GM21528 (cell line): ENCODE measurements around the gene SMCO2.
"Not testable (repeated sequence)": the region's sequence is repeated elsewhere in the genome, so short reads cannot be mapped to it uniquely, and the experiment has no call there.

Experiments used
- ATAC-seq: cut with Tn5 transposase; IDR thresholded peaks from one replicate; pipeline ENCODE4 v1.9.1; 2021; ENCODE audit warnings: mild to moderate bottlenecking, moderate library complexity; ENCODE audit not compliant: unreplicated experiment, low FRiP score

SMCO2 gene

DNA sequence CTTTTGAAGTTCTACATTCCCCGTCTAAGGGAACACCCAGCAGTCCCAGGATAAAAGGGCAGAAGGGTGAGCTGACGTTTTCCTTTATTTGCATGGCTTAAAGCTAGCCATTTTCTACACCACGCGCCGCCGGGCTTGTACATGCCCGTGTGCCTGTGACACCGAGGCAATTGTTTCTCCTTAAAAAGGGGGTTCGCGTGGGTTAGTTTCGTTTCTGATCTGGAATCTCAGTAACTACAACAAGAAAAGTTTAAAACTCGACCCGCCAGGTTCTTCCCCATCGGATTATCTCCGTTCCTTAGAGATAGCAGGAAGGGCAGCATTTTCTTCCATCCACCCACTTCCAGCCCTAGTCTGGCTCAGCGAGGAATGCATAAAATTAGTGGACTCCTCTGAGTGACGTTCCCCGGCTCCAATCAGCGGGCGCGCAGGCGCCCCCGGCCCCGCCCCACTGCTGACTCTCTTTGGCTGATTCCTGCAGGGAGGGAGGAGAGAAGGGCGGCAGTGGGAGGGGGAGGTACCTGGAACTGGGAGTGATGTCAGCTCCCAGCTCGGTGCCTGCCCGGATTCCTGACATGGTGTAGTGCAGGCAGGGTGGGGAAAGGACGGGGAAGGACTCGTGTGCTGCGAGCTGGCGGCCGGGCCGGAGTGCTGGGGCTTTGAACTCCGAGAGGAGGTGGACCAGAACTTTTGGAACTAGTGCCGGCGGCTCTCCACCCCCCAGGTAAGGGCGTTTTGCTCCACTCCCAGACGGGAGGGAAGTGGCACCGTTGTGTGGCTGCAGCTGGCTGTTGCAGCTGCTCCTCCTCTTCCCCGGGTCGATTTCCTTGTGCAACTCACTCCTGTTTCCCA is 77.3 kb downstream of the SMCO2 start, which contains the start of gene PPFIBP1:
PPFIBP1 (plus strand) TSS at position 565 of the 852 bp plus-strand sequence. CDS start 109,191 bp downstream, outside the sequence.
- ATAC-seq = peak; percentile 97

DNA sequence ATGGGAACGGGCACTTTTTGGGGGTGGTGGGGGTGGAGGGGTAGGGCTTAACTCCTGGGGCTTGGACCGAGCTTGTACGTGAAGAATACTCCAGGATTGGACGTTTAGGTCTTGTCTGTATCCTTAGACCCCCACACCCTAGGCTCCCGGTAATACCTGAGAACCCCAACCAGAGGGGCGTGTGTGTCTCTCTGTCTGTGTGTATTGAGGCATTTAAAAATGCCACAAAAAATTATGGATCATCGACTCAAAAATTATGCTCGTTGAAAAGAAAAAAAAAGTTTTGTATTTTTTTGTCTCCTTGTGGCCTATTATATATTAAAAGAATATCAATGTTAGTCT is 77.9 kb downstream of the SMCO2 start:
- ATAC-seq = peak; percentile 7

DNA sequence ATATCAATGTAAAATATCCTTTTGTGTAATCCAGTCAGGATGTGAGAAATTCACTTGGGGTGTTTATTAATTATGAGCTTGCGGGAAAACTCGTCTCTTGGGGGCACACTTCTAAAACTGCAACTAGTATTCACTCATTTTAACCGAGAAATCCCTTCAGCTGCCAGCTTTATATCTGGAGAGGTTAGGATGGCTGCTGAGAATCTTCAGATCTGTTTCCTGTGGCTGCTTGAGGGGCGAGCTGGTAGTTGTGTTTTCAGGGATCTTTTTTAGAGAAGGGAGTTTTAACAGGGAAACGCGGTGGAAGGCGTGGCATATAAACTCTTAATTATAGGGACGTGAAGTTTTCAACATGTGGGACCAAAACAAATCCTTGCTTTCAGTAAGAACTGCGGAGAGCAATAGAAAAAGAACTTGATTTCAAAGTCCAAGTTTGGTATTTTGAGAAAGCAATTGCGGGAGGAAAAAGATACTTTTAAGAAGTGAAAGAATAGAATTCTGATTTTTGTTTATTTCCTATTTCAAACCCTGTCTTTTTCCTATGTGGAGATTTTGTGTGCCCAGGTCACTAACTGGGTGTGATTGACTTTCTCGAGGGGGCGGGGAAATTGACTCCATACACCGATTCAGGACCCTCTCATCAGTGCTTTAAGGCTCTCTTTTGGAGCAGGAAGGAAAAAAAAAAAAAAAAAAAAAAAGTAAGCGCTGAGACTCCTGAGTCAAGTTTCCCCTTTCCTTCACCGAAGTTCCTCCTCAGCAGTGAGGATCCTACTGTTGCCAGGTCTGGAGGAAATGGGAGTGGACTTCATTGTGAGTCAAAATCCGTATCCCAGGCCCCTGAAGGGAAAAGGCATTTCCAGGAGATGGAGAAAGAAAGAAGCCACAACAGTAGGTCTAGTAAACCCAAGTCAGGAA is 78.6 kb downstream of the SMCO2 start:
- ATAC-seq = no peak

DNA sequence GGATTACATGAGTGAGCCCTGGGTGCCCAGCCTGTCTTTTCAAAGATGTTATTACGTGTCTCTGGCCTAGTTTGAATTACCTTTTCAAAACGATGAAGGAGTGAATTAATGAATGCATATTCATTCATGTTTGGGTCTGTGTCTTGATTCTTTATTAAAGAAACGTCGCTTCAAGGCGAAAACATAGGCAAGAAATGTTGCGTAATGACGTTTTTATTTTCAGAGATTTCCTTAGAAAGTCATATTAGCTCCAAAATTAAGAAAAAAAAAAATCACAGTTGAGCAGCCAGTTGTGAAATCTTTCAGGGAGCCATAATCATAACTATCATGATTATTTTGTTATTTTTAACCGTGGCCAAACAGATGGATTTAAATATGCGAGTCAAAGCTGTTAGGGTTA is 81.0 kb downstream of the SMCO2 start:
- ATAC-seq = no peak

DNA sequence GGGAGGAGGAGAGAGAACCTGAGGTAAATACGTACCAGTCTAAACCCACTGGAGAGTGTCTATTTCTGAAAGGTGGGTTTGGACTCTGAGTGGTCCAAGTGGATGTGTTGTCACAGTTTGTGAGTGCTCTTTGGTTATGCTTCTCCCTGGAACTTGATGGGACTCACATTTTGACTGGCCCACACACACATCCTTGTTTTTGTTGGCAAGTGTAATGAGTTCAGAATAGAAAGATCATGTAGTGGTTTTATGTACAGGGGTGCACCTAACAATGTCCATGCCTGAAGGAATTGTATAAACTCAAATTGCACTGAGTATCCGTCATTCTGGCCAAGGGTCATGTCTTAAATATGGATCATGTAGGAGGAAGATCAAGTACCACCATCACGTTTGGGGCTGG is 82.3 kb downstream of the SMCO2 start:
- ATAC-seq = no peak

DNA sequence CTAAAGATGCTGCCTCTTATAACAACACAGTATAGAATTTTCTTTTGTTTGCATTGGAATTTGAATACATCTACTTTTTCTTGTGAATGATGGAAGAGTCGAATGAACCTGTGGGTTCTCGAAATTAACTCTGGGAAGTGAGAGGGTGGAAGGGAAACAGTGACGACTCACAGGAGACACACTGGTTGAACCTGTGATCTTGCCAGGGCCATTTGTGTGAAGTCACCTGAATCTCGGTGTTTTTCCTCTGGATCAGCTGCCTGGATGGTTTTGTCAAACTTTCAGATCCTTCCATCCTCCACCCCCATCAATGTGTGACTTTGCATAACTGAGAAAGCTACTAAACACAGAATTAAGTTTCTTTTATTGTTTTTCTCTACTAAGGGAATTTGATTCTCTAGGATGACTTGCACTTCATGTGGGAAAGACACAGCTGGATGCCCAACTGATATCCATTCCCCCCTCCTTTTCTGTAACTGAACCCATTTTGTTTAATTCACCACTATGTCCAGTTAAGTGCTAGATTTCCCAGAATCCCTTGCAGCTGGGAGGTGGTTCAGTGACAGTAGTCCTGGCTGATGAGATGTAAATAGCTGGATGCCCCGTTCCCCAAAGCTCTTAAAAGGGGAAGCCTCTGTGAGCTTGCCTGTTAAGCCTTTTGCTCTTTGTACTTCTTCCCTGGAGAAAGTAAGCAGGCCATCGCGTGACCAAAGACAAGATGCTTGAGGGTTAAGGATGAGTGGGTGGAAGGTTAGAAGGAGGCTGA is 83.8 kb downstream of the SMCO2 start:
- no peak for ATAC-seq

DNA sequence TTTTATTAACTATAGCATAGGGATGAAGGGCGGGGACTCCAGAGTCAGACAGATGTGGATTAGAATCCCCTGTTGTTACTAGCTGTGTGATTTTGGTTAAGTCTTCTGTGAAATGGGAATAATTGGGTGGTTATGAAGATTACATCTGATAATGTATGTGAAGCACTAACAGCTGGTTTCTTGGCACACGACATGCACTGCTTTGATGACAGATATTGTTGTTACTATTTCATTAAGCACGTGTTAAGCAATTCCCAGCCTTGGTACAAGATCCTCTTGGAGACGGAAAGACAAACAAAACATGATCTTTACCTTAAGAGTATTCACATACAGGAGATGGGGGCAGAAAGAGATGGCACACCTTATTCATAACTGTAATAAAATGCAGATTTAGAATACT is 85.4 kb downstream of the SMCO2 start:
- ATAC-seq = no peak

DNA sequence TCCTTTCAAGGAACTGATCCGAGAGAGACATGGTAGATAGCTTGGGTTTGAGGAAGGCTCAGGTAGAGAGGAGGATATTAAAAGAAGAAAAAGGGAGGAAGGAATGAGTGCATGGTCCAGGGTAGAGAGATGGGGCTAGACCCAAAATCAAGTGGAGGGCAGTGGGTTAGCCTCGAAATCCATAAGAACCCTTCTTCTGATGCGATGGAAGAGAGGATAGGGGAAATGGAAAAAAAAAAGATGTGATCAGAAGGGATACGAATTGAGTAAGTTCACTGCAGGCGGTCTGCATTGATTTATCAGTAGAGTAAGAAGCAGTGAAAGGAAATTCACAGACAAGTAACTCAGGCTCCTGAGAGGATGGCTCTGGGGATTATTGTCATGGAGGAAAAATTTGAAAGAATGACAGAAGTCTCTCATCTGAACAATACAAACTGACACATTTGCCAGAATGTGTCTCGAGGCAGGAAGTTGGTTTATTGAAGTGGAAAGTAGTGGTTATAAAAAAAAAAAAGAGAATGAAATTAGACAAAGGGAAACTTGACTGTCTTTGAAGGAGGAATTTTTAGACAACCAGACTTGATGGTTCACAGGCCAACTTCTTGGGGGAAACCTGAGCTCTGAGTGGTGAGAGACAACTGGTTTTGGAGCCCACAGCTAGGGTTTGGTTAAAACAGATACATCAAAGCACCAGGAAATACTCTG is 87.7 kb downstream of the SMCO2 start:
- ATAC-seq = peak; percentile 63

DNA sequence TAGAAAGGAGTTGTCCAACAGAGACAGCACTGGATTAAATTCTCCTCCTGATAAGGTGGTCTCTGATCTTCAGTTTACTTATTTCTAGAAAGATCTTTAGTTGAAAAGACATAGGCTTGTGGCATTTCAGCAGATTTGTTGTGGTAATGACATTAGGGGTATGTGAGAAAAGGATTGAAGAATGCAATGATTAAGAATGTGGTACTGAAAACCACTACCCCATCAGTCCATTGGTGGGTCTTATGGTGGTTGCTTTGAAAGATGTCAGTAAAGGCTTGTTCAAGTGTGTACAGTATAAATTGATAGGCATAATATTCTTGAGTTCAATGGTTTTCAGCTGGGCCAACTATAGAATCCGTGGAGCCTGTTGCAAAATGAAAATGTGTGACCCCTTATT is 88.2 kb downstream of the SMCO2 start:
- peak; percentile 20 for ATAC-seq

DNA sequence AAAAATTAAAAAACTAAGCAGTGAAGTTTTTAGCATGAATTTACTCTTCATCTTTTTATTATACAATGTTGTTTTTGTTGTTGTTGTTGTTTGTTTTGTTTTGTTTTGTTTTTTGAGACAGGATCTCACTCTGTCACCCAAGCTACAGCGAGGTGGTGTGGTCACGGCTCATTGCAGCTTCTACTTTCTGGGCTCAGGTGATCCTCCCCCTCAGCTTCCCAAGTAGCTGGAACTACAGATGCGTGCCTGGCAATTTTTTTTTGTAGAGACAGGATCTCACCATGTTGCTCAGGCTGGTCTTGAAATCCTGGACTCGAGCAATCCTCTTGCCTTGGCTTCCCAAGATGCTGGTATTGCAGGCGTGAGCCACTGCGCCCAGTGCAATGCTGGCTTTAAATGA is 88.8 kb downstream of the SMCO2 start:
- ATAC-seq = no peak

DNA sequence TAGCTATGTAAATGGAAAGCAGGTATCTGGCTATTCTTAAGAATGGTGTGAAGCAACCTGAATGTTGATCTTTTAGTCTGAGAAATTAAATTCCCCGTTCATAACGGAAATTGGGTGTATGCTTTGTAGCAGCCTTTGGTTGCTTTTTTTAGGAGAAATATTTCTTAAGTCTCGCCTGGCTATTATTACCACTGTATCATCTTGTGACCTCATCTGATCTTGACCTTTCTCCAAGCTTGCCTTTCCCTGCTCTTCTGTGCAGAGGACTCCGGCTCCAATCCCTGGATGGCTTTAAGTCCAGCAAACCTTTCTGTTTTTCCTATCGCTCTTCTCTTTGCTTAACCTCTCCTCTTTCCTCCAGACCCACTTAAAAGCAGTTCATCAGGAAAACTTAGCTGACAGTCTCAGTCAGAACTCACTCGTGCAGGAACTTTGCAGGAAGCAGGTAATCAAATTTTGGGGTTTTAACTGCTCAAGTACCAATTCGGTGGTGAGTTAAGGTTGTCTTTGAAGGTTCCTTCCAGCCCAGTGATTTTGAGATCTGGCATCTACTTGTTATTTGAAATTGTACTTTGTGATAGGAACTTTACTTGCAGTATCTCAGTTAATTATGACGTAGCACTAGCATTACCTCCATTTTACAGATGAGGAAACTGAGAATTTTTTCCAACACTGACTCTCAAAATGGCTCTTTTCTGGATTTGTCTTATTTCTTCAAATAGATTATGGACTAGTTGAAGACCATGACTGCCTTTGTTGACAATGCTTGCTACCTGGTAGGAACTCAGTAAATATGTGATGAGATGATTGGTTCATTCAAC is 91.5 kb downstream of the SMCO2 start:
- ATAC-seq = no peak

DNA sequence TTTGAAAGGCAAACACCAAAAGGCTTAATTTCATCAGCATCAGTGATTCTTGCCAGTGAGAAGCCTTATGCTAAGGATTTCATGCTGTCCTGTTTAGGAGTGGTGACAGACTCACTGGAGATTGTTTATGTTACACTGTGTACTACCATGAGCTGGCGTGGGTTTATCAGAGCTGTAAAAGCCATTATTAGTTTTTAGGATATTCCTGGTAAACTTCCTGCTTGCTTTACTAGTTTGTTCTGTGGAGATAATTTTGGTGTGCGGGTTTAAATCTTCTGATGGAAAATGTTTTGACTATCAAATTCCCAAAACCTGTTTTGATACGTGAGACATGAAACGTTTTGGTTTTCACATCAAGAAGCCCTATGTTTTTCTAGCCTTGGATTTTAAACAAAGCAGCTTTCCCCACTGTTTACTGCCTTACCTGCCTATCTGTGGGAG is 92.7 kb downstream of the SMCO2 start:
- no peak for ATAC-seq

DNA sequence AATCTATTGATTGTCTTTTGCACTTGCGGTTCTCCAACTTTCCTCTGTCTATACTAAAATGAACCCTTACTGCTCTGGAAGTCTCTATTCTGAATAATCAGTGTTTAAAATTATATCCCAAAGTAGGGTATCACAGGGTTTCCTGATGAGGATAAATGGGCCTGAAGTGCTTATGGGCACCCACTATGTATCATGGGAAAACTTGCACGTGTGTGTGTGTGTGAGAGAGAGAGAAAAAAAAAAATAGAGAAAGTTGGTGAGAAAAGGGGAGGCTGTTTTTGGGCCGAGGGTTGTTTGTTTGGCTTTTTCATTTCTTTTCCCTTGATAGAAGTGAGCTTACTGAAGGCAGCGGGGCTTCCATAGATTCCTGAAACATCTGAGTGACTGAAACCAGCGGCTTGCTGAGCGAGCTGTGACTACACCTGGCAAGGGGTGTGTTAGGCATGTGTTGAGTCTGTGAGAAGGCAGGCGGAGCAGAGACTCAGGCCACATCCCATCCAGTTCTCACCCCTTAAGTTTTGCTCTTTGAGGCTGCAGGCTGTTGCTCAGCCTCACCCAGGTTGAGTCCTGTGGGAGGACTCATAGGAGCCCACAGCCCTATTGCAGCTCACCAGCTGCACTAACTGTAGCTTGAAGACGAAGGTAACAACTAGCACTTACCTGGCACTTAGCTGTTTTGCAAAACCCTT is 94.6 kb downstream of the SMCO2 start:
- ATAC-seq = no peak

DNA sequence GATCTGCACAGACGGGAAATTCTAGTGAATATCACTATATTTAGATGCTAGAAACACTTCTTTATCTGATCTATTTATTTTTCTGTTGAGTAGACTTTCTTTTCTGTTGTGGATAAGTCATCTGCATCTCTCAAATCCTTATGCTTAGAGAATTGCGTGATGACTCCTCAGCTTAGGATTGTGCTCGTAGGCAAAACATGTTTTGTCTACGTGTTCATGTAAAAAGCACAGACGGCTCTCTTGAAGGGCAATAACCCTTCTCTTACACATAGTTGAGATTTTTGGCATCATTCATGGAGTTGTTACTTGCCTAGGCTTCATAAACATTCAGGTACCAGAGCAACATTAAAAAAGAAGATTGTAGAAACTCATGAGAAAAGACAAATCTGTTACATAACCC is 96.1 kb downstream of the SMCO2 start:
- no peak for ATAC-seq

DNA sequence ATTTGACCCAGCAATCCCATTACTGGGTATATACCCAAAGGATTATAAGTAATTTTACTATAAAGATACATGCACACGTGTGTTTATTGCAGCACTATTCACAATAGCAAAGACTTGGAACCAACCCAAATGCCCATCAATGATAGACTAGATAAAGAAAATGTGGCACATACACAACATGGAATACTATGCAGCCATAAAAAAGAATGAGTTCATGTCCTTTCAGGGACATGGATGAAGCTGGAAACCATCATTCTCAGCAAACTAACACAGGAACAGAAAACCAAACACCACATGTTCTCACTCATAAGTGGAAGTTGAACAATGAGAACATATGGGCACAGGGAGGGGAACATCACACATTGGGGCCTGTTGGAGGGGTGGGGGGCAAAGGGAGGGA is 98.3 kb downstream of the SMCO2 start:
- ATAC-seq = not testable (repeated sequence)

DNA sequence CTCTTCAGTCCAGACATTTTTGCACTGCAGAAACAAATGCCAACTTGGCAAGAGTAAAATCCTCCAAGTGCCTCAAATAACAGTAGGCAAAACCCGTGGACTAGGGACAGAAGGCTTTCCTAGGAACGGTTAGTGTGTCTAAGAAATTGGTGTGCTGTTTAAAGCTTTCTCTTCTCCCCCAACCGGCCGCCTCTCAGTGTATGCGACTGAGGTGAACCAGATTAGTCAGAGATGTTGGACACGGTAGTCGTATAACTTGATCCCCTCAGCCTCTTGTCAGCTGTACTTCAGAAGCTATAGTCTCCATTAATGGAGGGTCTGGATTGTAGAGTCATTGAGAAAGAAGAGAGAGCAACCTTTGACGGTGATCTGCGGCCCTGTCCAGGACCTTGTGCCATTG is 99.1 kb downstream of the SMCO2 start:
- no peak for ATAC-seq

DNA sequence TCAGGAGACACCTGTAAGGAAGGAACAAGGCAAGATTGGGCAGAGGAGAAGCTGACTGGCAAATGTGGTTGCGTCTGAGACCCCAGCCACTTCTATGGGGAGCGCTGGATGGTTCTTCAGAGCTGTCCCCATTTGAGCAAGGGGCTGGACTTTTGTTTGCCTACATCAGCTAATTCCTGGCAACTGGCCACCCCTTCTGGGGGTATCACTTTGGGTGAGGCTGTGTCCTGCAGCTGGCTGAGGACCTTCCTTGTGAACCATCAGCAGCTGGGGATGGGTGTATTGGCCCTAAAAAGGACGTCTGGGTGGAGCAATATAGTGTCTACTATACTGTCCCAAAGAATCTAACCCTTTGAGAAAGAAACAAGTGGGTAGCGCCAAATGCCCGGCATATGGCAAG is 101.1 kb downstream of the SMCO2 start:
- ATAC-seq = no peak

DNA sequence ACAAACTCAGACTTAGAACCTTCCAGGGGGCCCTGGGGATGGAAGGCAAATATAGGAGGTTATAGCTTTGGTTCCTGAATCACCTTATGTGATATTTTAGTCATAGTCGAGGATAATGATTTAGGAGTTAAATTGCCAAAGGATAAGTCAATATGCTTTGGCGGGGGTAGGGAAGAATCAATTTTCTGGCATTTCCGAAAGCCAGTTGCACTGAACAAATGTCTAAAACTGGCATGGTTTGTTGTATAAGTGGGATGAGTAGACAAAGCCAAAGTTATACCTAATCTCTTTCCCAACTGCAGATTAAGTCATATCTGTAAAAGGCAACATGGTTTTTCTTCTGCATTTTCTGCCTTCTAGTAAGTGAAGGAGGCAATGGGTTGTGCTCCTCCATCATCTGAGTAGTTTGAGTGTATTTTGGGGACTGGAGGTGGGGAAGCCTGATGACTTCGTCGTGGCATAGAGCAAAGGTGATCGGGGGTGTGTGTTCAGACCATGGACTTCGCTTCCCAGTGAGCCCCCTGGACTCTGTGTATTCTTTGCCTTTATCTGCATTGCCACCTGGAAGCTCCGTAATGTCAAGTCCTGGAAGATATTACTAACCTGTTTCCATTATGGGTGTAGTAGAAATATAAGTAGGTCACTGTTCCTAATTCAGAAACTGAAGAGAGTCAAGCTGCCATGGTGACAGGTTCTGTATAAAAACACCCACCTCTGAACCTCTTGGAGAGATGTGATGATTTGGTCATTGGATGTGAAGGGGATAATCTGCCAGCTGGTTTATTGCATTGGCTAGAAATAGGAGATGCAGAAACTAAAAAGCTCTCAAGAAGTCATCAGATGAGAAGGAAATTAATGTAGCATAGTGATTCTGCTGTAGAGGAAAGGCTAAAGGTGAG is 102.0 kb downstream of the SMCO2 start:
- ATAC-seq = no peak
